GM10248 (cell line): ENCODE measurements around the gene CASP9.

Experiments used
- CTCF ChIA-PET: fragments of 300-600 bp; sonication (Branson Sonifier 250); formaldehyde crosslinking; extraction: SDS; loops from one replicate; lab custom pipeline; 2021; ENCODE audit warnings: antibody characterized with exemption; lab: Yijun Ruan, JAX
- POLR2A ChIA-PET: fragments of 350-650 bp; sonication (Branson Sonifier 250); formaldehyde crosslinking; extraction: SDS; loops from one replicate; lab custom pipeline; 2020; ENCODE audit warnings: antibody characterized with exemption; lab: Yijun Ruan, JAX
- DNase-seq: peaks from one replicate; pipeline ENCODE4 v3.0.0; 2012; ENCODE audit errors: extremely low spot score
- CTCF ChIP-seq: IDR thresholded peaks from 2 replicates; pipeline ENCODE4 v1.5.1; 2012; ENCODE audit warnings: mild to moderate bottlenecking, low read depth; ENCODE audit errors: extremely low read depth, missing control alignments, control extremely low read depth

CASP9 gene

GRCh38 chr1:15558516-15558915 lies 34.5 kb upstream of the CASP9 start:
- no peak for DNase-seq
- CTCF ChIA-PET: no interaction called here

GRCh38 chr1:15557594-15557993 lies 33.6 kb upstream of the CASP9 start:
- CTCF ChIA-PET: interaction anchor here (1.6 kb wide), 1 partner anchor 15 kb away, joined by 3 read pairs; no protein-coding TSS in a partner anchor
- POLR2A ChIA-PET: no interaction called here
- no peak for DNase-seq
- no peak for TF ChIP-seq CTCF

More at GRCh38 chr1:15558516-15558915, 34.5 kb upstream of the CASP9 start:
- no peak for TF ChIP-seq CTCF
- POLR2A ChIA-PET: no interaction called here

- ChIA-PET POLR2A (no interaction called here), CTCF (interaction anchor here (1.6 kb wide), 1 partner anchor 15 kb away, joined by 3 read pairs; no protein-coding TSS in a partner anchor)
- no peak for TF ChIP-seq CTCF
- DNase-seq: no peak
Observed at GRCh38 chr1:15557008-15557407, 33.0 kb upstream of the CASP9 start.

GRCh38 chr1:15550573-15550972 lies 26.6 kb upstream of the CASP9 start:
- DNase-seq: no peak
- POLR2A ChIA-PET: no interaction called here
- CTCF ChIA-PET: no interaction called here
- no peak for TF ChIP-seq CTCF

- POLR2A ChIA-PET: no interaction called here
- no peak for DNase-seq
- TF ChIP-seq CTCF: no peak
- CTCF ChIA-PET: interaction anchor here (1.1 to 1.4 kb wide), 2 partner anchors 7 to 12 kb away, joined by 3 to 4 read pairs; no protein-coding TSS in a partner anchor
Observed at GRCh38 chr1:15546641-15547040, 22.6 kb upstream of the CASP9 start.

- TF ChIP-seq CTCF: no peak
- ChIA-PET CTCF (interaction anchor here (1.0 kb wide), 1 partner anchor 36 kb away, joined by 3 read pairs; no protein-coding TSS in a partner anchor), POLR2A (no interaction called here)
- DNase-seq: no peak
Observed at GRCh38 chr1:15543589-15544568, 19.9 kb upstream of the CASP9 start.
